ENCODE results near the gene NRP1.

NRP1 gene

DNA sequence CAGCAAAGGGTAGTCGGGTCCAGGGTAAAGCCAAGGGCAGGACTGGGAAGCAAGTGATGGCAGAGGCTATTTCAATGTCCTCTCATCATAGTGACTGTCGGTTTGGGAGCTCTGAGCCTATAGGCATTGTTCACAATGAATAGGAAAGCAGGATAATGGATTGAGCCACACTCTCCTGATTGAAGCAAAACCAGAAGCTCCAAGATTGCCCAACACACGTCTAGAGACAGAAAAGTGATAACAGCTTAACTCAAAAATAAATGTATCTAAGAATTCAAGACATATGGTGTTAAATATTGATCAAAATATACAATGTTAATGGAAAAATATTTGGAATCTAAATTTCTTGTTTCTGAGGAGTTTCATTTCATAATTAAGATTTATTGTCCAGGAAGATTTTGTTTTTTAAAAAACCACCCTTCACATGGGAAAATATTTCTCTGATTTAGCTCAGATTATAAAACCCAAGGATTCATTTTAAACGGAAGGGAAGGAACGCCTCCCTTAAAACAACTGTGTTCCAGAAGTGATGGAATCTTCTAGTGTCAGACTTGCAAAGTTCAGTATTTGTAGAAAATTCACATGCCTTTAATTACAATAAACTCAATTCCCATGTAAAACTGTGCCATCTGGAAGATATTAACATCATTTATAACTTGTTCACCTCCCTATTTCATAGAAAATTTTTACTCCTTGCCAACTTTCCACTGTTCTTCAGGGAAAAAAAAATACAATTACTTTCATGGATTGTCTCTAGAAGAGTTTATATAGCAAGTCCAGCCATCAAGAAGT lies 54.5 kb downstream of the NRP1 start:
- Histone ChIP-seq H3K4me2 (ENCODE audit: low read length) (no peak overlapping the region), H3K4me1 (no peaks in the 10 kb centered on the region), H3K9me3 (ENCODE audit: control insufficient read depth, low read length) (no peaks in the 10 kb centered on the region), H2AFZ (no peak overlapping the region), H3K27ac (no peak overlapping the region), H3K27me3 (ENCODE audit: control insufficient read depth, insufficient read depth, low read length) (no peaks in the 10 kb centered on the region), H3K36me3 (ENCODE audit: control insufficient read depth, insufficient read depth, low read length) (no peaks in the 10 kb centered on the region), H3K9ac (no peak overlapping the region), H3K4me3 (ENCODE audit: low read depth, low read length) (no peak overlapping the region), H3K79me2 (no peaks in the 10 kb centered on the region)
- TF ChIP-seq CTCF (IDR thresholded peaks at IDR 0.05): no peak

DNA sequence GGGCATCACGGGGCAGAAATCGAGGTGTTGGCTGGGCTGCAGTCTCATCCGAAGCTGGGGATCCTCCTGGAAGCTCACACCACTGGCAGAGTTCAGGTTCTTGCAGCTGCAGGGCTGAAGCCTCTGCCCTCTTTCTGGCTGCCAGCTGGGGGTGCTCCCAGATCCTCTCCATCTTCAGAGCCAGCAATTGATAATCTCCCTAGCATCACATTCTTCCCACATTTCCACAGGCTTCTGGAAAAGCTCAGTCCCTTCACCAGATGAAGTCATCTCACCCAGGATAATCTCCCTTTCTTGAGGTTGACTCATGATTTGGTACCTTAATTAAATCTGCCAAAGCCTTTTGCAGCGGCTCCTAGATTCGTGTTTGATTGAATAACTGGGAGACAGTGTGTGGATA lies 55.2 kb downstream of the NRP1 start:
- Histone ChIP-seq H3K9me3 (ENCODE audit: control insufficient read depth, low read length) (no peaks in the 10 kb centered on the region), H3K4me1 (no peaks in the 10 kb centered on the region), H3K4me3 (ENCODE audit: low read depth, low read length) (no peak overlapping the region), H3K36me3 (ENCODE audit: control insufficient read depth, insufficient read depth, low read length) (no peaks in the 10 kb centered on the region), H3K27ac (no peak overlapping the region), H3K79me2 (no peaks in the 10 kb centered on the region), H2AFZ (no peak overlapping the region), H3K4me2 (ENCODE audit: low read length) (no peak overlapping the region), H3K9ac (no peak overlapping the region), H3K27me3 (ENCODE audit: control insufficient read depth, insufficient read depth, low read length) (no peaks in the 10 kb centered on the region)
- TF ChIP-seq CTCF (IDR thresholded peaks at IDR 0.05): no peak

GRCh38 chr10:33278198-33278597 lies 56.3 kb downstream of the NRP1 start:
- H3K27me3 ChIP-seq (ENCODE audit: control insufficient read depth, insufficient read depth, low read length): no peaks in the 10 kb centered on the region
- H3K9ac ChIP-seq: no peak overlapping the region
- H3K4me1 ChIP-seq: no peaks in the 10 kb centered on the region
- H3K9me3 ChIP-seq (ENCODE audit: control insufficient read depth, low read length): no peaks in the 10 kb centered on the region
- no peak for TF ChIP-seq CTCF (IDR thresholded peaks at IDR 0.05)
- no peaks in the 10 kb centered on the region for H3K36me3 ChIP-seq (ENCODE audit: control insufficient read depth, insufficient read depth, low read length)
- no peaks in the 10 kb centered on the region for H3K79me2 ChIP-seq
- no peak overlapping the region for H3K27ac ChIP-seq
- H3K4me2 ChIP-seq (ENCODE audit: low read length): no peak overlapping the region
- H2AFZ ChIP-seq: no peak overlapping the region
- H3K4me3 ChIP-seq (ENCODE audit: low read depth, low read length): no peak overlapping the region

- H3K79me2 ChIP-seq: no peaks in the 10 kb centered on the region
- H3K9ac ChIP-seq: no peak overlapping the region
- TF ChIP-seq CTCF (IDR thresholded peaks at IDR 0.05): no peak
- H3K27me3 ChIP-seq (ENCODE audit: control insufficient read depth, insufficient read depth, low read length): no peaks in the 10 kb centered on the region
- no peaks in the 10 kb centered on the region for H3K4me1 ChIP-seq
- H3K9me3 ChIP-seq (ENCODE audit: control insufficient read depth, low read length): no peaks in the 10 kb centered on the region
- no peak overlapping the region for H3K4me2 ChIP-seq (ENCODE audit: low read length)
- no peak overlapping the region for H3K4me3 ChIP-seq (ENCODE audit: low read depth, low read length)
- H3K27ac ChIP-seq: no peak overlapping the region
- no peak overlapping the region for H2AFZ ChIP-seq
- no peaks in the 10 kb centered on the region for H3K36me3 ChIP-seq (ENCODE audit: control insufficient read depth, insufficient read depth, low read length)
Measured at GRCh38 chr10:33277135-33277536, 57.3 kb downstream of the NRP1 start.

Measured in parathyroid adenoma (tissue), 2 donors.